Breast epithelium (tissue), 4 donors: ENCODE measurements around the gene KCNIP1. TPM values are rescaled to one million over a fixed set of nuclear protein-coding genes. Genes with fewer than 3 reads are reported as not detected.

Source experiments
- DNase-seq, 2 donors: peaks; one replicate each; pipeline ENCODE4 v3.0.0-alpha.2; 2019; ENCODE audit warnings: low spot score in 2 of 2
- H3K27ac ChIP-seq, 2 donors: fragments of 200-600 bp; sonication (generic) in 1 of 2; one replicate each; pipeline ENCODE4 v1.5.1; 2016 to 2019; ENCODE audit warnings: mild to moderate bottlenecking in 1 of 2
- H3K27me3 ChIP-seq, 2 donors: fragments of 200-600 bp; sonication (generic) in 1 of 2; one replicate each; pipeline versions ENCODE4 v1.5.1 to v1.6.0; 2017 to 2019; ENCODE audit warnings: control low read depth in 1 of 2, mild to moderate bottlenecking in 1 of 2
- H3K36me3 ChIP-seq: fragments of 200-600 bp; one replicate; pipeline ENCODE4 v1.5.1; 2019
- H3K4me1 ChIP-seq, 2 donors: fragments of 200-600 bp; sonication (generic); one replicate each; pipeline ENCODE4 v1.5.1; 2016 to 2019; ENCODE audit warnings: control low read depth in 1 of 2
- H3K4me3 ChIP-seq, 3 donors: fragments of 200-600 bp; sonication (generic); 1 replicate in 2 of 3; 2 replicates in 1 of 3; pipeline ENCODE4 v1.5.1; 2016 to 2019; ENCODE audit warnings: mild to moderate bottlenecking in 3 of 3, moderate library complexity in 2 of 3
- H3K9me3 ChIP-seq, 2 donors: fragments of 200-600 bp; sonication (generic) in 1 of 2; one replicate each; pipeline ENCODE4 v1.5.1; 2016 to 2019; ENCODE audit warnings: control low read depth in 1 of 2
- POLR2A ChIP-seq: fragments of 450-650 bp; IDR thresholded peaks from one replicate; pipeline ENCODE4 v1.6.1; 2016; ENCODE audit warnings: antibody characterized with exemption, mild to moderate bottlenecking, moderate library complexity
- POLR2AphosphoS5 ChIP-seq, 3 donors: sonication (generic); formaldehyde crosslinking; IDR thresholded peaks; one replicate each; pipeline ENCODE4 v1.6.1; 2017; ENCODE audit warnings: antibody characterized with exemption in 3 of 3
- intact Hi-C: fragments of 100-400 bp; cut with DNase I; formaldehyde crosslinking; loops from one replicate; pipeline ENCODE4 v1.15.1; 2023; ENCODE audit warnings: low total_unique reads
- total RNA-seq, 3 donors: library from RNA; depleted of rRNA; stranded (reverse); fragments of >200 nt; gene quantifications; one replicate each; pipeline ENCODE4 v1.1.0, GENCODE V29; 2016
- TF ChIP-seq, protein P1 (sequence below), 3 donors: fragments of 450-650 bp; IDR thresholded peaks; one replicate each; pipeline ENCODE4 v1.5.1; 2016 to 2017; ENCODE audit warnings: antibody characterized with exemption in 3 of 3, mild to moderate bottlenecking in 3 of 3, moderate library complexity in 3 of 3

Gene KCNIP1
- total RNA-seq, 3 donors from 2014 or later = 1.0 to 1.6 TPM; not detected in 1

DNA sequence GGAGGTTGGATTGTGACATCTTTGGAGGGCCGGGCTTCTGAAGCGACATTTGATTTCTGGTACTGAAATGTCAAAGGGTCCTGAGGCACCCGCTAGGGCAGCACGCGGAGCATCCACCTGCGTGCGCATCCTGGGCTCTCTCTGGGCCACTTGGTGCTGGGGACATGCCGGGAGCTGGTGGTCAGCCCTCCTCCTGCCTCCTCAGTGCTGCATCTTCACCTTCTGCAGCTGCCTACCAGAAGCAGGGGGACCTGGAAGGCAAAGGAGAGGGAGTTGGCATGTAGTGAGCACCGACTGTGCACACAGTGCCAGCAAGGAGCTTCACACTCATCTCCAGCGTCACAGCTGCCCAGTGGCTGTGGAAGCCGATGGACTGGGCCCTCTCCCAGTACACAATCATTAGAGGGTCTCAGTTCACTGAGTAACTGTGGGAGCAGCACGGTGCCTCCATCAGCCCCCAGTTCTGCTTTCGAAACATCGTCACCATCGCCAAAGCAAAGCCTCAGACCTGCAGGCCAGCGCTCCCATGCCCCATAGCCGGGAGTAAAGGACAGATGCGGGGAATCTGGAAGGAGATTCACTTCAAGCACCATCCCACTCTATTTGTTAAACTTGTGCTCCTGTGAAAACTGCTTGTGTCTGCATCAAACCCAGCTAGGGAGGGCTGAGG lies 138.4 kb downstream of the KCNIP1 start:
- H3K4me3 ChIP-seq = no peak overlapping the region
- H3K4me1 ChIP-seq = no peaks in the 10 kb centered on the region
- intact Hi-C loops = loop anchor here (5.0 kb wide), 1 partner anchor 1955 kb away; no protein-coding TSS in a partner anchor
- H3K27ac ChIP-seq = no peak overlapping the region
- peaks cover 0 to 4% of the 10 kb centered on the region in 2 donors for H3K27me3 ChIP-seq
- H3K36me3 ChIP-seq = no peaks in the 10 kb centered on the region
- no peaks in the 10 kb centered on the region for H3K9me3 ChIP-seq
- TF ChIP-seq, protein P1, sequence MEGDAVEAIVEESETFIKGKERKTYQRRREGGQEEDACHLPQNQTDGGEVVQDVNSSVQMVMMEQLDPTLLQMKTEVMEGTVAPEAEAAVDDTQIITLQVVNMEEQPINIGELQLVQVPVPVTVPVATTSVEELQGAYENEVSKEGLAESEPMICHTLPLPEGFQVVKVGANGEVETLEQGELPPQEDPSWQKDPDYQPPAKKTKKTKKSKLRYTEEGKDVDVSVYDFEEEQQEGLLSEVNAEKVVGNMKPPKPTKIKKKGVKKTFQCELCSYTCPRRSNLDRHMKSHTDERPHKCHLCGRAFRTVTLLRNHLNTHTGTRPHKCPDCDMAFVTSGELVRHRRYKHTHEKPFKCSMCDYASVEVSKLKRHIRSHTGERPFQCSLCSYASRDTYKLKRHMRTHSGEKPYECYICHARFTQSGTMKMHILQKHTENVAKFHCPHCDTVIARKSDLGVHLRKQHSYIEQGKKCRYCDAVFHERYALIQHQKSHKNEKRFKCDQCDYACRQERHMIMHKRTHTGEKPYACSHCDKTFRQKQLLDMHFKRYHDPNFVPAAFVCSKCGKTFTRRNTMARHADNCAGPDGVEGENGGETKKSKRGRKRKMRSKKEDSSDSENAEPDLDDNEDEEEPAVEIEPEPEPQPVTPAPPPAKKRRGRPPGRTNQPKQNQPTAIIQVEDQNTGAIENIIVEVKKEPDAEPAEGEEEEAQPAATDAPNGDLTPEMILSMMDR (IDR thresholded peaks at IDR 0.05) = no peak
- TF ChIP-seq POLR2AphosphoS5 (IDR thresholded peaks at IDR 0.05) (no peak), POLR2A (no peak)
- DNase-seq = no peak

- Histone ChIP-seq H3K36me3 (no peaks in the 10 kb centered on the region), H3K4me1 (no peaks in the 10 kb centered on the region), H3K27me3 (peaks cover 0 to 4% of the 10 kb centered on the region in 2 donors), H3K27ac (no peak overlapping the region), H3K4me3 (no peak overlapping the region), H3K9me3 (no peaks in the 10 kb centered on the region)
- intact Hi-C loops = loop anchor here (5.0 kb wide), 1 partner anchor 1954 kb away; no protein-coding TSS in a partner anchor
- TF ChIP-seq POLR2A (no peak), POLR2AphosphoS5 (IDR thresholded peaks at IDR 0.05) (no peak)
- TF ChIP-seq, protein P1 (IDR thresholded peaks at IDR 0.05) = no peak
- DNase-seq = no peak
Observed at GRCh38 chr5:170642776-170643436, 139.1 kb downstream of the KCNIP1 start.

DNA sequence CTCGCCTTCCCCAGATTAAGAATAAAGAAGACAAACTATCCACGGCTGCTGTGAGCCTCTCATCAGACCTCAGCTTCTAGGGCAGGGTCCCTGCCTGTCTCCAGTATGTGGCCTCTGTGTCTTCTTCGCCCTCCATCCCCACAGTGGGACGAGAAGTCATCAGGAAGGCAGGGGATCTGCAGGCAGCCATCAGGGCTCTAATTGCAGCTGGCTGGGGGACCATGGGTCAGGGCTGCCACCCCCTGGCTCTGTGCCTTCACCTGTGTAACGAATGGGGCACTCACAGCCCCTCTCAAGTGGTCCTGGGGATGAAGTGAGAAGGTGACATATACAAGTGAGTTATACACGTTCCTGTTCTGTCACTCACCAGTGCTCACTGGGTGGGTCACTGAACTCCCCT lies 139.8 kb downstream of the KCNIP1 start:
- DNase-seq = no peak
- TF ChIP-seq POLR2A (no peak), POLR2AphosphoS5 (IDR thresholded peaks at IDR 0.05) (no peak)
- TF ChIP-seq, protein P1 (IDR thresholded peaks at IDR 0.05) = no peak
- Histone ChIP-seq H3K9me3 (no peaks in the 10 kb centered on the region), H3K36me3 (no peaks in the 10 kb centered on the region), H3K4me1 (no peaks in the 10 kb centered on the region), H3K27me3 (peaks cover 0 to 4% of the 10 kb centered on the region in 2 donors), H3K27ac (no peak overlapping the region), H3K4me3 (no peak overlapping the region)
- intact Hi-C loops = loop anchor here (5.0 kb wide), 1 partner anchor 1954 kb away; no protein-coding TSS in a partner anchor

- intact Hi-C loops = loop anchor here (5.0 kb wide), 1 partner anchor 1953 kb away; no protein-coding TSS in a partner anchor
- DNase-seq = no peak
- no peak overlapping the region for H3K27ac ChIP-seq
- H3K9me3 ChIP-seq = no peaks in the 10 kb centered on the region
- no peak overlapping the region for H3K4me3 ChIP-seq
- H3K4me1 ChIP-seq = no peaks in the 10 kb centered on the region
- H3K27me3 ChIP-seq = peaks cover 0 to 4% of the 10 kb centered on the region in 2 donors
- no peaks in the 10 kb centered on the region for H3K36me3 ChIP-seq
- TF ChIP-seq POLR2A (no peak), POLR2AphosphoS5 (IDR thresholded peaks at IDR 0.05) (no peak)
- TF ChIP-seq, protein P1 (IDR thresholded peaks at IDR 0.05) = no peak
Observed at GRCh38 chr5:170644501-170644900, 140.7 kb downstream of the KCNIP1 start.

GRCh38 chr5:170648541-170648940 lies 144.7 kb downstream of the KCNIP1 start:
- TF ChIP-seq POLR2A (no peak), POLR2AphosphoS5 (IDR thresholded peaks at IDR 0.05) (no peak)
- TF ChIP-seq, protein P1 (IDR thresholded peaks at IDR 0.05) = no peak
- H3K27ac ChIP-seq = no peak overlapping the region
- no peak for DNase-seq
- H3K9me3 ChIP-seq = no peaks in the 10 kb centered on the region
- H3K4me3 ChIP-seq = no peak overlapping the region
- H3K27me3 ChIP-seq = no peaks in the 10 kb centered on the region
- intact Hi-C loops = no loop called here
- H3K4me1 ChIP-seq = no peaks in the 10 kb centered on the region
- no peaks in the 10 kb centered on the region for H3K36me3 ChIP-seq
